NCI-H1417 treated with DMSO at 0.1 percent for 48 hours (cell line): ENCODE measurements around the gene NLE1.
"Not testable (repeated sequence)": the region's sequence is repeated elsewhere in the genome, so short reads cannot be mapped to it uniquely, and the experiment has no call there.

Experiments
- DNase-seq: peaks from one replicate; lab custom pipeline; 2025; lab: John Stamatoyannopoulos, UW

NLE1 gene

GRCh38 chr17:35141681-35142466, at the start of gene NLE1:
TSS of gene NLE1 (minus strand) at chr17:35142303. CDS start at chr17:35142275, 28 bp downstream.
- DNase-seq, result no peak

GRCh38 chr17:35191001-35191695, 49.0 kb upstream of the NLE1 start:
- DNase-seq, result no peak

- no peak for DNase-seq
These were observed 47.2 kb upstream of the NLE1 start for GRCh38 chr17:35189291-35189690.

- DNase-seq, result no peak
These were observed 46.0 kb upstream of the NLE1 start for GRCh38 chr17:35188111-35188510.

GRCh38 chr17:35187481-35187880, 45.4 kb upstream of the NLE1 start:
- no peak for DNase-seq

GRCh38 chr17:35185849-35186248, 43.7 kb upstream of the NLE1 start:
- no peak for DNase-seq

GRCh38 chr17:35184274-35184673, 42.2 kb upstream of the NLE1 start:
- DNase-seq, result no peak

GRCh38 chr17:35183332-35183731, 41.2 kb upstream of the NLE1 start:
- no peak for DNase-seq

- not testable (repeated sequence) for DNase-seq
These were observed 37.3 kb upstream of the NLE1 start for GRCh38 chr17:35179379-35179778.

GRCh38 chr17:35176897-35177296, 34.8 kb upstream of the NLE1 start:
- no peak for DNase-seq

- no peak for DNase-seq
These were observed 33.7 kb upstream of the NLE1 start for GRCh38 chr17:35175638-35176415.

GRCh38 chr17:35174835-35175334, 32.8 kb upstream of the NLE1 start:
- DNase-seq, result no peak

- not testable (repeated sequence) for DNase-seq
These were observed 30.2 kb upstream of the NLE1 start for GRCh38 chr17:35172321-35172720.

- DNase-seq, result no peak
These were observed 29.7 kb upstream of the NLE1 start for GRCh38 chr17:35171834-35172233.

GRCh38 chr17:35170968-35171771, 29.1 kb upstream of the NLE1 start:
- no peak for DNase-seq

- no peak for DNase-seq
These were observed 27.8 kb upstream of the NLE1 start for GRCh38 chr17:35169835-35170363.

- DNase-seq, result no peak
These were observed 25.6 kb upstream of the NLE1 start for GRCh38 chr17:35167666-35168065.

- no peak for DNase-seq
These were observed 24.9 kb upstream of the NLE1 start for GRCh38 chr17:35167046-35167445.

GRCh38 chr17:35166526-35166925, 24.4 kb upstream of the NLE1 start:
- no peak for DNase-seq

- DNase-seq, result no peak
These were observed 22.6 kb upstream of the NLE1 start for GRCh38 chr17:35164716-35165115.

GRCh38 chr17:35163886-35164285, 21.8 kb upstream of the NLE1 start:
- no peak for DNase-seq
